ENCODE data around the gene ZNF329.

The ZNF329 gene

DNA sequence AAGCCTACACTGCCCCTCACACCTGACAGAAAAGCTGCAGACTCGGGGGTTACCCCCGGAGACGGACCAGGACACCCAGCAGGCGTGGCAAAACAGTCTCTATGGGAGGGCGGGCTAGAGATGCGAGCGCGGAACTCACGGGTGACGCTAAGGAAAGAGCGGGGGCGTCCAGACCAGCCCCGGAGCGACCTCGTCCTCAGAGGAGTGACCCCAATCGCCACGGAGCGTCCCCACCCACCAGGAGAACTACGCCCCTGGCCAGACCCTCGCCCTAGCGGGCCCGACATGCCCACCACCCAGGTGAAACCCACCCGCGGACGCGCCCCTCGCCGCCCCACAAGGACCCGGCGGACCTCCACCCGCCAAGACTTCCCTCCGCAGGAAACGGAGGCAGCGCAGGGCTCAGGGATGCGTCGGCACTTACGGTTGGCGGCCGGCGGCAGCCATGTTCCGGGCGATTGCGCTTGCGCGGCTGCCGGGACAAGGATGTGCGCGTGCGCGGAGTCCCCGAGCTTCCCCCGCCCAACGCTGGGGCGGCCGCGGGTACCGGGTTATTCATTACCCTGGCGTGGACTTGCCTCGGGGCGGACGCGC lies at the start of gene ZNF329:
Gene ZNF329, minus strand, starts transcription at position 462 of the 594 bp plus-strand sequence. CDS start 21,286 bp downstream, outside the sequence.
- TF ChIP-seq GATA2 (IDR thresholded peaks at IDR 0.05; ENCODE audit: low read depth, low read length): peak; percentile 29; the same call in 1 of the 2 replicates
- TF ChIP-seq GATA3 (IDR thresholded peaks at IDR 0.05; ENCODE audit: low read depth, low read length): no peak

DNA sequence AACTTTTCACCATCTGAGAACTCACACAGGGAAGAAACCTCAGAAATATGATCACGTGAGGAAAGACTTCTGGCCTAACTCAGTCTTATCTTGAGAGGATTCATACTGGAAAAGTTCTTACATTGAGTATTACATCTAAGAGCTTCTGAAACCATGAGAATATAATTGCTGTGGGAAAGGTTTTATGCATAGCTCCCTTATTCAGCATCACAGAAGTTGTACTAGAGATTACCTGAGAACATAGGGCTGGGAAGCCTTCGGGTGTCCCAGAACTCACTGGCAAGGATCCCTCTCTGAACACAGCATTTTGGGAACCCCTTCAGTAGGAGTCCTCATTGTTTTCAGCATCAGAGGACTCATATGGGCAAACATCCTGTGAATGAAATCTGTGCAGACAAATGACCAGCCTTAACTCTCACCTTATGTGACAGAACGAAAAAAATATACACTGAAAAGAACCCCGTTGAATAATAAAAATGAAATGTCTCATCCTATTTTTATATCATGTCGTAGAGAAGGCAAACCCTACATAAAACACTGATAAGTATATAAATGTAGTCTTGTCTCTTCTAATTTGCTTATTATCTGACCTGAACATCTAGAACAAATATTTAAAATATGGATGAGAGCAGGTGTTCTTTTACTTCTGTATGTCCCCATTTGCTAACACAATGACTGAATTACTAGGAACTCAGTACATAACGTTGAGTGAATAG lies 46.5 kb upstream of the ZNF329 start:
- TF ChIP-seq GATA2 (IDR thresholded peaks at IDR 0.05; ENCODE audit: low read depth, low read length) (no peak), GATA3 (IDR thresholded peaks at IDR 0.05; ENCODE audit: low read depth, low read length) (no peak)

GRCh38 chr19:58183817-58184215 lies 33.2 kb upstream of the ZNF329 start:
- TF ChIP-seq GATA3 (IDR thresholded peaks at IDR 0.05; ENCODE audit: low read depth, low read length) (no peak), GATA2 (IDR thresholded peaks at IDR 0.05; ENCODE audit: low read depth, low read length) (no peak)

DNA sequence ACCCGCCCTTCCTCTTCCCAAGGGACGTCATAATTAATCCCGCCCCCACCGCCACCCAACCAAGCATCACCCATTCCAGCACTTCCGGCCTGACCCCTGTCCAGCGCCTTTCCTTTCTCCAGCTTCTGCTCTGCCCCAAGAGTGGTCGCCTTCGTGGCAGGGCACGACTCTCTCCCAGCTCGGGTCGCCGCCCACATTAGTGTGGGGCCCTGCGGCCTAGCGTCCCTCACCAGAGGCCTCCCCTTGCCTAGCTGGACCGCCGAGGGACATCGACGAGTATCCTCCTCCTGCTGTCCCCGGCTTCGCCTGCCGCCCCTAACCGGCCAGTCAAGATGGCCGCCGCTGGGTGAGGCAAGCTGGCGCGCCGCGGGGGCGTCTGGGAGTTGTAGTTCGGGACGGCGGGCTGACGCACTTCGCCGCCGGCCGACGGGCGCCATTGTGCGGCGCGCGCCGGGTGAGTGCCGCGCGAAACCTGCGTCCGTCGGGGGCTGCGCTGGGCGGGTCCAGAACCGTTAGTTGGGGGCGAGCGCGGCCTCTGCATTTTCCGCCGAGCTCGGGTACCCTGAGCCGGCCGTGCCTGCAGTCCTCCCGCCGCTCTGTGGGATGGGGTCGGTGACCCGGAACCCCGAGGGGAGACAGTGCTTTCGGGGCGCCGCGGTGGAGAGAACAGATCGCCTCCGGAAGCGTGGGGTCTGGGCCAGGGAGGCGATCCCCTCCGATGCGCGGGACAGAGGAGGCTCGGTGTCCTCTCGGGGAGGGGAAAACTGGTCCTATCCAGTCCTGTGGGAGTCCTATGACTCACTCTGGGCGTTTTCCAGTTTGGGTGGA lies 32.6 kb upstream of the ZNF329 start, which contains the start of gene ZNF274:
Gene ZNF274, plus strand, starts transcription at position 73 of the 828 bp plus-strand sequence. CDS start 905 bp downstream, outside the sequence.
- TF ChIP-seq GATA3 (IDR thresholded peaks at IDR 0.05; ENCODE audit: low read depth, low read length) (no peak), GATA2 (IDR thresholded peaks at IDR 0.05; ENCODE audit: low read depth, low read length) (no peak)

GRCh38 chr19:58182577-58182988 lies 32.0 kb upstream of the ZNF329 start:
- TF ChIP-seq GATA3 (IDR thresholded peaks at IDR 0.05; ENCODE audit: low read depth, low read length): no peak
- TF ChIP-seq GATA2 (IDR thresholded peaks at IDR 0.05; ENCODE audit: low read depth, low read length): no peak

GRCh38 chr19:58181902-58182576 lies 31.4 kb upstream of the ZNF329 start:
- TF ChIP-seq GATA3 (IDR thresholded peaks at IDR 0.05; ENCODE audit: low read depth, low read length): no peak

GRCh38 chr19:58170860-58171259 lies 20.3 kb upstream of the ZNF329 start:
- TF ChIP-seq GATA2 (IDR thresholded peaks at IDR 0.05; ENCODE audit: low read depth, low read length): no peak
- TF ChIP-seq GATA3 (IDR thresholded peaks at IDR 0.05; ENCODE audit: low read depth, low read length): no peak

DNA sequence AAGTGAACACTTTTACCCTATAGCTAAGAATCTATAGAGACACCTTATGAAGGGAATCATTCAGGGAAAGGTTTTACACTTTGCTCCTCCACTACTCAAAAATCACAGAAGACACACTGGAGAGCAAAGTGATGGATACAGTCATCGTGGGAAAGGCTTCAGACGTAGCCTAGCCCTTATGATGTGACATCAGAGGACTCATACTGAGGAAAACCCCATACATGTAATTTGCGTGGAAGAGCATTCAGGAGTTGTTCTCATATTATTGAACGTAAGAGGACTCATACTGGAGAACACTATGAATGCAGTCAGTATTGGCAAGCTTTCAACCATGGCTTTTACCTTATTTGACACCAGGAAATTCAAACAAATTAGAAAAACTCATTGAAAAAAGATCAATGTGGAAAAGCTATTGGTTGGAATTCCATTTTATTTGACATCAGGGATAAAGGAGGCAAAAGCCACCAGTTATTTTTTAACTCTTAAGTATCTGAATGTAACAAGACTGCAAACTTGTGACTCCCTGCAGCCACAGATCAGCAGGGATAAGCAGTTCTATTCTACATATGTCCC lies 16.2 kb upstream of the ZNF329 start:
- TF ChIP-seq GATA2 (IDR thresholded peaks at IDR 0.05; ENCODE audit: low read depth, low read length) (no peak), GATA3 (IDR thresholded peaks at IDR 0.05; ENCODE audit: low read depth, low read length) (no peak)

- TF ChIP-seq GATA2 (IDR thresholded peaks at IDR 0.05; ENCODE audit: low read depth, low read length): no peak
- no peak for TF ChIP-seq GATA3 (IDR thresholded peaks at IDR 0.05; ENCODE audit: low read depth, low read length)
Observed at GRCh38 chr19:58166268-58166667, 15.7 kb upstream of the ZNF329 start.

DNA sequence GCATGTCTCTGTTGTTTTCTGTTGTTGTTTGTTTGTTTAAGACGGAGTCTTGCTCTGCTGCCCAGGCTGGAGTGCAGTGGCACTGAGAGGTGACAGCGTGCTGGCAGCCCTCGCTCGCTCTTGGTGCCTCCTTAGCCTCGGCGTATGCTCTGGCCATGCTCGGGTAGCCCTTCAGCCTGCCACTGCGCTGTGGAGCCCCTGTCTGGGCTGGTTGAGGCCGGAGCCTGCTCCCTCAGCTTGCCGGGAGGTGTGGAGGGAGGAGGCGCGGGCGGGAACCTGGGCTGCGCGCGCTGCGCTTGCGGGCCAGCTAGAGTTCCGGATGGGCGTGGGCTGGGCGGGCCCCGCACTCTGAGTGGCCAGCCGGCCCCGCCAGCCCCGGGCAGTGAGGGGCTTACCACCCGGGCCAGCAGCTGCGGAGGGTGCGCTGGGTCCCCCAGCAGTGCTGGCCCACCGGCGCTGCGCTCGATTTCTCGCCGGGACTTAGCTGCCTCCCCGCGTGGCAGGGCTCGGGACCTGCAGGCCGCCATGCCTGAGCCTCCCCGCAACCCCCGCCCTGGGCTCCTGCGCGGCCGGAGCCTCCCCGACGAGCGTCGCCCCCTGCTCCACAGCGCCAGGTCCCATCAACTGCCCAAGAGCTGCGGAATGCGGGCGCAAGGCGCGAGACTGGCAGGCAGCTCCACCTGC lies 6.6 kb upstream of the ZNF329 start:
- no peak for TF ChIP-seq GATA3 (IDR thresholded peaks at IDR 0.05; ENCODE audit: low read depth, low read length)
- TF ChIP-seq GATA2 (IDR thresholded peaks at IDR 0.05; ENCODE audit: low read depth, low read length): no peak

GRCh38 chr19:58154679-58155648 lies 4.4 kb upstream of the ZNF329 start:
- no peak; the same call in 1 of the 2 replicates for TF ChIP-seq GATA2 (IDR thresholded peaks at IDR 0.05; ENCODE audit: low read depth, low read length)
- no peak for TF ChIP-seq GATA3 (IDR thresholded peaks at IDR 0.05; ENCODE audit: low read depth, low read length)

DNA sequence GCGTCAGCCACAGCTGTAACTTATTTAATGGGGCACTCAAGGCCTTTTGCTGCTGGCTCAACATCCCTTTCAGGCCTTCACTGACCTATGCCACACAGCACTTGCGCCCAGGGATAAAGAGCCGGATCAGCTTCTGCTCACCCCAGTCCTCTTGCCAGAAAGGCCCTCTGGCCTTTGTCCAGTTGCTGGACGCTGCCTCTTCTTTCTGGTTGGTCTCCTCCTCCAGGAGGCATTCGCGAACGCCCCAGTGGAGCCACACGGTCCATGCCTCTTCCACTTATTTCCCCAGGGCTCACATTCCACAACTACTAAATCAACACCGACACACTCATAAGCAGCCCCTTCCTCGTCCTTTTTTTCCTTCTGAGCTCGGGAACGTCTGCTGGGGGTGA lies 3.7 kb upstream of the ZNF329 start:
- TF ChIP-seq GATA3 (IDR thresholded peaks at IDR 0.05; ENCODE audit: low read depth, low read length) (no peak), GATA2 (IDR thresholded peaks at IDR 0.05; ENCODE audit: low read depth, low read length) (no peak)
